Spleen (tissue), 11 donors: ENCODE results near the gene CIDEA. TPM values are rescaled to one million over a fixed set of nuclear protein-coding genes. Genes with fewer than 3 reads are reported as not detected.
"Not testable (repeated sequence)": the region's sequence is repeated elsewhere in the genome, so short reads cannot be mapped to it uniquely, and the experiment has no call there.

Experiments used
- DNase-seq: peaks from one replicate; pipeline ENCODE4 v3.0.0-alpha.2; 2020
- H3K27ac ChIP-seq, 8 donors: fragments of 200-600 bp; sonication (generic) in 7 of 8; 1 replicate in 4 of 8; 2 replicates in 4 of 8; pipeline versions ENCODE4 v1.5.0 to v1.8.0; 2016 to 2021; ENCODE audit warnings: inconsistent platforms in 4 of 8, mild to moderate bottlenecking in 4 of 8, moderate library complexity in 1 of 8
- H3K27me3 ChIP-seq, 7 donors: fragments of 200-600 bp; sonication (generic) in 6 of 7; replicated peaks in 1 of 7; 1 replicate in 4 of 7; 2 replicates in 3 of 7; pipeline versions ENCODE4 v1.5.0 to v1.8.0; 2016 to 2021; ENCODE audit warnings: inconsistent platforms in 3 of 7, mild to moderate bottlenecking in 1 of 7
- H3K36me3 ChIP-seq, 6 donors: fragments of 200-600 bp; sonication (generic) in 5 of 6; 1 replicate in 4 of 6; 2 replicates in 2 of 6; pipeline versions ENCODE4 v1.5.0 to v1.8.0; 2016 to 2021; ENCODE audit warnings: inconsistent platforms in 2 of 6
- H3K4me1 ChIP-seq, 6 donors: fragments of 200-600 bp; sonication (generic) in 5 of 6; 1 replicate in 3 of 6; 2 replicates in 3 of 6; pipeline versions ENCODE4 v1.5.0 to v1.8.0; 2016 to 2021; ENCODE audit warnings: inconsistent platforms in 3 of 6
- H3K4me3 ChIP-seq, 8 donors: fragments of 200-600 bp; sonication (generic) in 7 of 8; 1 replicate in 4 of 8; 2 replicates in 4 of 8; pipeline versions ENCODE4 v1.5.0 to v1.8.0; 2016 to 2021; ENCODE audit warnings: inconsistent platforms in 4 of 8, mild to moderate bottlenecking in 4 of 8, moderate library complexity in 2 of 8
- H3K9me3 ChIP-seq, 8 donors: fragments of 200-600 bp; sonication (generic) in 7 of 8; 1 replicate in 4 of 8; 2 replicates in 4 of 8; pipeline versions ENCODE4 v1.5.0 to v1.8.0; 2016 to 2021; ENCODE audit warnings: inconsistent platforms in 4 of 8
- POLR2A ChIP-seq, 3 donors: fragments of 450-650 bp; IDR thresholded peaks; one replicate each; pipeline ENCODE4 v1.5.1; 2017; ENCODE audit warnings: antibody characterized with exemption in 3 of 3, mild to moderate bottlenecking in 1 of 3
- POLR2AphosphoS5 ChIP-seq, 3 donors: sonication (generic); formaldehyde crosslinking; IDR thresholded peaks; one replicate each; pipeline ENCODE4 v1.5.1; 2017; ENCODE audit warnings: antibody characterized with exemption in 3 of 3
- WGBS, 5 donors: extraction: QIAGEN DNeasy Blood & Tissue Kit in 3 of 5; methylation state at CpG; one replicate each; pipeline versions ENCODE4 v1.1.5 to v1.1.7; 2013 to 2018; 5-methylcytosine and 5-hydroxymethylcytosine counted together
- intact Hi-C: fragments of 100-400 bp; cut with DNase I; formaldehyde crosslinking; loops from one replicate; pipeline ENCODE4 v1.15.0; 2023; ENCODE audit warnings: low total_unique reads
- polyA plus RNA-seq, 3 donors: library from polyadenylated mRNA; stranded (reverse); fragments of 200-250 nt; gene quantifications; one replicate each; pipeline ENCODE4 v1.2.1, GENCODE V29; 2013
- total RNA-seq, 7 donors: library from RNA; depleted of rRNA in 3 of 7; stranded (reverse); fragments of >200 nt in 3 of 7; fragmentation: NEBNext Ultra II Directional in 4 of 7; extraction: Animal tissue kit (Norgen Biotek cat#: 25700) in 4 of 7; gene quantifications; one replicate each; pipeline versions ENCODE4 v1.1.0 to v1.2.1, GENCODE V29; 2016 to 2021
- TF ChIP-seq, protein P1 (sequence below), 11 experiments: fragments of 200-600 bp in 7 of 11; fragments of 450-650 bp in 4 of 11; sonication (generic) in 4 of 11; IDR thresholded peaks in 8 of 11; conservative IDR thresholded peaks in 3 of 11; 1 replicate in 7 of 11; 2 replicates in 4 of 11; pipeline versions ENCODE4 v1.4.0 to v1.8.0; 2016 to 2021; ENCODE audit warnings: antibody characterized with exemption in 11 of 11, inconsistent platforms in 4 of 11, mild to moderate bottlenecking in 1 of 11
- donor health status: healthy with polysubstance abuse.
- donor health status: DM: no; HTN: no; CAD: no; lungs with moderate emphysema.
- donor health status: DM: no; HTN: no; CAD: no.
- donor health status: Bipolar disorder and iron deficiency.
- donor health status: healthy.
- donor health status: DM: no; HTN: no; CAD: no.
- donor health status: DM: yes; HTN: yes; CAD: no.

Gene CIDEA
- total and polyA plus RNA-seq, 10 donors, result not detected

DNA sequence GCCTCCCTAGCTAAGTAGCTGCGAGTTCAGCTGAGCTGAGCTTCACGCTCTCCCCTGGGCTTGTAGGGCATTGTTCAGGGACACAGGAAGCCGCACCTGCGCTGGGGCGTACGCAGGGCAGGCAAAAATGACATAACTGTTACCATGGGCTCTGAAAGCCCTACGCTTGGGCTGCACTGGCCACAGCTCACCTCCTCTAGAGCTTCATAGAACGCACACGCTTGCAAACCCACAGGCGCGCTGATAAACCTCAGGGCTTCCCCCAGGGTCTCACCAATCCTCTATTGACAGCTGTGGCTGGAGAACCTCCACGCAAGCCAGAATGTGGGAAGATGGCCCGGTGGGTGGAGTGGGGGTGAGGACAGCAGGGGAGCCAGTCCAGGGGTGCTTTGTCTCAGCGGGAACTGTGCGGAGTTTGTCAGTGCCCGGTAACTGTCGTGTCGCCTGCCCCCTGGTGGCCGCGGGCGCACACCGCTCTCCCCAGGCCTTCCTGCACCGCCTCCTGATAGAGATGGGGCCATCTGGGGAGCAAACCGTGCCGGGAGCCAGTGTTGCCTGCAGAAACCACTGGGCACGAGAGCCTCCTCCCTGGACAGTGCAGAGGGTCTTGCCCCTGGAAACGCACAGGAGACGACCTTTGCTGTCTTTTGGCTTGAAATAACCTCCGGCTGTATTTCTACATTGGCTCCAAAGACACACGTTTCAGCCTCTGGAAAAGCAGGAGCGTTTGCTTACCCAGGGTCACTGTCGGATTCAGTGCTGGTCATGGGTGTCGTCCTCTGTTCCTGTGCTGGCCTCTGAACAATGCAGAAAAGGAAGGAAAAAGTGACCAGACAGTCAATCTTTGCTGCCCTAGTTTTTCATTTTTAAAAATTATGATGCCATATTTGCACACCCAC lies 17.0 kb upstream of the CIDEA start:
- intact Hi-C loops, result no loop called here

GRCh38 chr18:12238826-12239225 lies 15.3 kb upstream of the CIDEA start:
- Histone ChIP-seq H3K4me1 (peaks cover 0 to 12% (median 9%) of the 10 kb centered on the region in 6 donors), H3K27ac (no peak overlapping the region), H3K9me3 (no peaks in the 10 kb centered on the region), H3K27me3 (peaks cover 0 to 39% (median 0%) of the 10 kb centered on the region in 7 donors), H3K4me3 (no peak overlapping the region), H3K36me3 (no peaks in the 10 kb centered on the region)
- intact Hi-C loops, result no loop called here
- TF ChIP-seq, protein P1, sequence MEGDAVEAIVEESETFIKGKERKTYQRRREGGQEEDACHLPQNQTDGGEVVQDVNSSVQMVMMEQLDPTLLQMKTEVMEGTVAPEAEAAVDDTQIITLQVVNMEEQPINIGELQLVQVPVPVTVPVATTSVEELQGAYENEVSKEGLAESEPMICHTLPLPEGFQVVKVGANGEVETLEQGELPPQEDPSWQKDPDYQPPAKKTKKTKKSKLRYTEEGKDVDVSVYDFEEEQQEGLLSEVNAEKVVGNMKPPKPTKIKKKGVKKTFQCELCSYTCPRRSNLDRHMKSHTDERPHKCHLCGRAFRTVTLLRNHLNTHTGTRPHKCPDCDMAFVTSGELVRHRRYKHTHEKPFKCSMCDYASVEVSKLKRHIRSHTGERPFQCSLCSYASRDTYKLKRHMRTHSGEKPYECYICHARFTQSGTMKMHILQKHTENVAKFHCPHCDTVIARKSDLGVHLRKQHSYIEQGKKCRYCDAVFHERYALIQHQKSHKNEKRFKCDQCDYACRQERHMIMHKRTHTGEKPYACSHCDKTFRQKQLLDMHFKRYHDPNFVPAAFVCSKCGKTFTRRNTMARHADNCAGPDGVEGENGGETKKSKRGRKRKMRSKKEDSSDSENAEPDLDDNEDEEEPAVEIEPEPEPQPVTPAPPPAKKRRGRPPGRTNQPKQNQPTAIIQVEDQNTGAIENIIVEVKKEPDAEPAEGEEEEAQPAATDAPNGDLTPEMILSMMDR (IDR thresholded peaks at IDR 0.05 in 8 of 11, conservative IDR thresholded peaks at IDR 0.05 in 3 of 11), result no peak
- TF ChIP-seq POLR2A (IDR thresholded peaks at IDR 0.05) (no peak), POLR2AphosphoS5 (IDR thresholded peaks at IDR 0.05) (no peak)
- 24 to 50% (median 39%) methylated on average over 3 of the region's 3 CpGs for WGBS, 5 donors
- DNase-seq, result no peak

More for the DNA sequence above, 17.0 kb upstream of the CIDEA start:
- H3K4me1 ChIP-seq, result peaks cover 0 to 12% (median 9%) of the 10 kb centered on the region in 6 donors
- TF ChIP-seq POLR2AphosphoS5 (IDR thresholded peaks at IDR 0.05) (peak in 1 of 3 donors; percentile 44), POLR2A (IDR thresholded peaks at IDR 0.05) (no peak)
- TF ChIP-seq, protein P1 (IDR thresholded peaks at IDR 0.05 in 8 of 11, conservative IDR thresholded peaks at IDR 0.05 in 3 of 11), result peak; percentile 47 to 93 (median 85)
- DNase-seq, result peak; percentile 91
- peaks cover 0 to 32% (median 0%) of the 10 kb centered on the region in 7 donors for H3K27me3 ChIP-seq
- H3K9me3 ChIP-seq, result no peaks in the 10 kb centered on the region
- no peaks in the 10 kb centered on the region for H3K36me3 ChIP-seq
- 31 to 37% (median 35%) methylated on average over 26 to 33 of the region's 33 CpGs for WGBS, 5 donors
- H3K4me3 ChIP-seq, result peak overlapping the region in 1 of 8 donors; percentile 34
- H3K27ac ChIP-seq, result no peak overlapping the region

GRCh38 chr18:12239431-12239830 lies 14.7 kb upstream of the CIDEA start:
- Histone ChIP-seq H3K4me3 (no peak overlapping the region), H3K27ac (no peak overlapping the region), H3K36me3 (no peaks in the 10 kb centered on the region), H3K9me3 (no peaks in the 10 kb centered on the region), H3K27me3 (peaks cover 0 to 39% (median 0%) of the 10 kb centered on the region in 7 donors), H3K4me1 (peaks cover 0 to 12% (median 9%) of the 10 kb centered on the region in 6 donors)
- TF ChIP-seq POLR2AphosphoS5 (IDR thresholded peaks at IDR 0.05) (no peak), POLR2A (IDR thresholded peaks at IDR 0.05) (no peak)
- TF ChIP-seq, protein P1 (IDR thresholded peaks at IDR 0.05 in 8 of 11, conservative IDR thresholded peaks at IDR 0.05 in 3 of 11), result no peak
- DNase-seq, result no peak
- WGBS, 5 donors, result 85 to 89% (median 87%) methylated on average over 6 of the region's 6 CpGs
- intact Hi-C loops, result no loop called here

DNA sequence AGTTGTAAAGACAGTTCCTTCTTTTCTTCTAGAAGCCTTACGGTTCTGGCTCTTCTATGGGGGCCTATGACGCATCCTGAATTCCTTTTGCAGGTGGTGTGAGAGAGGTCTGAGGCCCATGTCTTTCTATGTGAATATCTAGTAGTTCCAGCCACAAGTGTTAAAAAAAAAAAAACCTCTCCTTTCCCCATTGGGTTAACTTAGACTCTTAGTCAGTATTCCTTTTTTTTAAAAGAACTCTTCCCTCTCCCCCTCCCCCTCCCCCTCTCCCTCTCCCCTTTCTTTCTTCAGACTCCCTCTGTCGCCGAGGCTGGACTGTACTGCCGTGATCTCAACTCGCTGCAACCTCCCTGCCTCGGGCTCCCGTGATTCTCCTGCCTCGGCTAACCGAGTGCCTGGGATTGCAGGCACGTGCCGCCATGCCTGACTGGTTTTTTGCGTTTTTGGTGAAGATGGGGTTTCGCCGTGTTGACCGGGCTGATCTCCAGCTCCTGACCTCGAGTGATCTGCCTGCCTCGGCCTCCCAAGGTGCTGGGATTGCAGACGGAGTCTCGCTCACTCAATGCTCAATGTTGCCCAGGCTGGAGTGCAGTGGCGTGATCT lies 11.4 kb upstream of the CIDEA start:
- H3K4me3 ChIP-seq, result no peak overlapping the region
- no peaks in the 10 kb centered on the region for H3K9me3 ChIP-seq
- H3K4me1 ChIP-seq, result no peaks in the 10 kb centered on the region
- peaks cover 0 to 50% (median 7%) of the 10 kb centered on the region in 7 donors for H3K27me3 ChIP-seq
- TF ChIP-seq POLR2AphosphoS5 (IDR thresholded peaks at IDR 0.05) (no peak), POLR2A (IDR thresholded peaks at IDR 0.05) (no peak)
- TF ChIP-seq, protein P1 (IDR thresholded peaks at IDR 0.05 in 8 of 11, conservative IDR thresholded peaks at IDR 0.05 in 3 of 11), result no peak
- no peak overlapping the region for H3K27ac ChIP-seq
- intact Hi-C loops, result no loop called here
- no peaks in the 10 kb centered on the region for H3K36me3 ChIP-seq
- peak; percentile 61 for DNase-seq
- 90 to 94% (median 93%) methylated on average over 20 to 21 of the region's 21 CpGs for WGBS, 5 donors

DNA sequence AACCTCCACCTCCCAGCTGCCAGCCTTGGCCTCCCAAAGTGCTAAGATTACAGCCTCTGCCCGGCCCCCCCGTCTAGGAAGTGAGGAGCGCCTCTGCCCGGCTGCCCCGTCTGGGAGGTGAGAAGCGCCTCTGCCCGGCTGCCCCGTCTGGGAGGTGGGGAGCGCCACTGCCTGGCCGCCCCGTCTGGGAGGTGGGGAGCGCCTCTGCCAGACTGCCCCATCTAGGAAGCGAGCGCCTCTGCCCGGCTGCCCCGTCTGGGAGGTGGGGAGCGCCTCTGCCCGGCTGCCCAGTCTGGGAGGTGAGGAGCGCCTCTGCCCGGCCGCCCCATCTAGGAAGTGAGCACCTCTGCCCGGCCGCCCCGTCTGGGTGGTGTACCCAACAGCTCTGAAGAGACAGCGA lies 10.9 kb upstream of the CIDEA start:
- H3K4me3 ChIP-seq, result not testable (repeated sequence)
- 91 to 96% (median 93%) methylated on average over 13 to 25 of the region's 25 CpGs for WGBS, 5 donors

More for the DNA sequence above, 10.9 kb upstream of the CIDEA start:
- H3K9me3 ChIP-seq, H3K36me3 ChIP-seq, H3K4me1 ChIP-seq, H3K27ac ChIP-seq, intact Hi-C loops: not testable (repeated sequence)
- peaks cover 0 to 55% (median 11%) of the 10 kb centered on the region in 7 donors for H3K27me3 ChIP-seq
- peak; percentile 46 for DNase-seq
